ENCODE data around the gene SLC46A3.

SLC46A3 gene

DNA sequence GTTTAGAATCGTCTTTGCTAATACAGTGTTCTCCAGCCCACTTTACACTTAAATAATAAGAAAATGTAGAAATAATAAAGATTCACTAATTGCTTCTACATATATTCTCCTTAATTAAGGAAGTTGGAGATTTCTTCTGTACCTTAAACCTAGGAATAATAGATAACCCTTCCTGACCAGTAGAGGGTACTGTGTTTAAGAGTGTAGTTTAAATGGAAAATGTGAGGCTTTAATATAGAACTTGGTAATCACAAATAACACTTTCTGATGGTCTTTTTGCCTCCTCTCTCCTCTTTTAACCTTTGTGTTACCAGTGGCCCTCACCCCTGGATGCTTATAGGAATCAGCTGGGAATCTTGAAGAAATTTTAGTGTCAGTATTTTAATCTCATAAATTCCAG lies 39.1 kb downstream of the SLC46A3 start:
- no peak for DNase-seq (ENCODE audit: low spot score)

GRCh38 chr13:28678809-28679208 lies 40.0 kb downstream of the SLC46A3 start:
- DNase-seq (ENCODE audit: low spot score) = no peak

GRCh38 chr13:28671126-28671792 lies 47.5 kb downstream of the SLC46A3 start:
- DNase-seq (ENCODE audit: low spot score) = no peak

- no peak for DNase-seq (ENCODE audit: low spot score)
These were observed 51.8 kb downstream of the SLC46A3 start for GRCh38 chr13:28666897-28667488.

DNA sequence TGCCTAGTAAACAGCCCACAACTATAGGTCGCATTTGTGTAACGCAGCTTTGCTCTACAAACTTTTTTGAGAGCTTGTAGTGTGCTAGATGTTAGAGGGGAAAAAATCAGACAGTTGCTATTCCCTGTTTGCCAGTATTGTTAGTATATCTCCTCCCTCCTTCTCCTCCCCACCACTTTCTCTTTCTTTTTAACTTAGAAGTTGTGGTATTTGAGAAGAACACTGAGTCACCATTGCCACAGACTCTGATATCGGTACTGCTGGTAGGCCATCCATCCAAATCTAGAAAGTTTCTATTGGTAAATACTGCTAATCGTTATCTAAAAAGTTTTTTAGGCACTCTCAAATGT lies 59.2 kb downstream of the SLC46A3 start:
- no peak for DNase-seq (ENCODE audit: low spot score)

GRCh38 chr13:28658796-28659620 lies 59.8 kb downstream of the SLC46A3 start, which contains the start of gene POMP:
TSS of gene POMP (plus strand) at chr13:28659130. CDS start at chr13:28659185, 55 bp downstream.
- DNase-seq (ENCODE audit: low spot score) = peak; percentile 97

DNA sequence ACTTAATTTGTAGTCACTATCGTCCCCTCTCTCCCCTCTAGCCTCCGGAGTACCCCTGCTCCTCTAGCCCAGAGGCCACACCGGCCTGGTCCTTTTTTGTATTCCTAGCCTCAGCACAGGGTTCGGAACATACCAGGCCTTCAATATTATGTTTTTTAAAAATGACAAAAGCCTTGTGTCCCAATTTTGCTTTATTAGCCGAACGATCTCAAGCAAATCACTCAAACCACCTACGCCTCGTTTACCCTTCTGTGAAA lies 60.3 kb downstream of the SLC46A3 start:
- DNase-seq (ENCODE audit: low spot score) = peak; percentile 39

DNA sequence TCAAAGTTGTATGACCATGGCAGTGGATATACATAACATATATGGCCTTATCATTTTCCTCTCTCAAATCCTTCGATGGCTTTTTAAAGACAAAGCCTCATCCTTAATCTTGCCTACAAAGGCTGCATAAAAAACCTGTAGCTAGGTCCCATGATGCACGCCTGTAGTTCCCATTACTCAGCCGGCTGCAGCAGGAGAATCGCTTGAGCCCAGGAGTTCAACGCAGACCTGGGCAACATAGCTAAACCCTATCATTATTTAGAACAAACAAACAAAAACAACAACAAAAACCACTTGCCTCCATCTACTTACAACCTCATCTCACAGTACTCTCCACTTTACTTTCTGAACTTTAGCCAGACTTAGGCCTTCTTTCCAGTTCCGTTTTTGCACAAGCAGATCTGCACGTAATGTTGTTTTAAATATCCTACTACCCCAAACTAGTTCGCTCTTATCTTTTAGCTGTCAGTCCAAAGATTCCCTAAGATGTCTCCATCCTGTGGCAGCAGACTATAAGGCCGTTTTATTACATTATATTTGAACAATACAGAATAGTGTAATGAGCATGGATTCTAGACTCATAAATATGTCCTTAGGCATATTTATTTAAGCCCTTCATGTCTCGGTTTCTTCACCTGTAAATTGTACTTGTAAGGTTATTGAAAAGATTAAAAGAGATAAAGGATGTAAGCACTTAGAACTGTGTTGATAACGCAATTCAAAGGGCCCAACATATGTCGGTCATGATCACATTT lies 60.8 kb downstream of the SLC46A3 start:
- DNase-seq (ENCODE audit: low spot score) = no peak

GRCh38 chr13:28655561-28655960 lies 63.2 kb downstream of the SLC46A3 start:
- no peak for DNase-seq (ENCODE audit: low spot score)

DNA sequence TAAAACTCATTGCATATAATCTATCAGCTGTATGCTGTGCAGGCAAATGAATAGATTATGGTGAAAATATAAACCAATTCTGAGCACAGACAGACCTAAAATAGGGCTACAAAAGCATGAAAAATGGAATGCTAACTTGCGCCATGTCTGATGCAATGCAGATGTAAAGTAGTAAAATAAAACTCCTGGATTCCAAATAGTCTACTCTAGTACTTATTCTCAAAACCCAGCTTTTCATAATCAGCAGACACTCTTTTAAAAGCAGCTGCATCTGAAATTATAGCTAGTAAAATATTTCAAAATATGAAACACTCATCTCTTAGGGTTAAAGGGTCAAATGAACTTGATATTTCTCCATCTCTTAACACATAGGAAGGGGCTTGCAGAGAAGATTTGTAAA lies 64.5 kb downstream of the SLC46A3 start:
- DNase-seq (ENCODE audit: low spot score) = no peak

DNA sequence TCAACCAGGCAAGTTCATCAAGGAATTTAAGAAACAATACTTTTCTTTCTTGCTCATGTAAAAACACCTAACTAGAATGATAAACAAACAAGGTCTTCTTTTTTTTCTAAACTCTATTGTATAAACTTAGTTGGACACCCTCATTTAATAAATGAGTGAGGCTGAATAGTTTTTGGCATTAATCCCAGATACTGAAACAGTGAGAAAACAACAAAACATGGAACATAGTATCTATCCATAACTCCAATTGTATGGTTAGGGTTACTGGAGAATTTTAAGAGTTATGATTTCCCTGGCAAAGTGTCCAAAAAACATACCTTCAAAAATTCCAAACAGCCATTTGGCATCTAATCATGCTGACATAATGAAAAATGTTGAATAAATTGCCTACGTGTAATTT lies 65.7 kb downstream of the SLC46A3 start:
- DNase-seq (ENCODE audit: low spot score) = no peak

DNA sequence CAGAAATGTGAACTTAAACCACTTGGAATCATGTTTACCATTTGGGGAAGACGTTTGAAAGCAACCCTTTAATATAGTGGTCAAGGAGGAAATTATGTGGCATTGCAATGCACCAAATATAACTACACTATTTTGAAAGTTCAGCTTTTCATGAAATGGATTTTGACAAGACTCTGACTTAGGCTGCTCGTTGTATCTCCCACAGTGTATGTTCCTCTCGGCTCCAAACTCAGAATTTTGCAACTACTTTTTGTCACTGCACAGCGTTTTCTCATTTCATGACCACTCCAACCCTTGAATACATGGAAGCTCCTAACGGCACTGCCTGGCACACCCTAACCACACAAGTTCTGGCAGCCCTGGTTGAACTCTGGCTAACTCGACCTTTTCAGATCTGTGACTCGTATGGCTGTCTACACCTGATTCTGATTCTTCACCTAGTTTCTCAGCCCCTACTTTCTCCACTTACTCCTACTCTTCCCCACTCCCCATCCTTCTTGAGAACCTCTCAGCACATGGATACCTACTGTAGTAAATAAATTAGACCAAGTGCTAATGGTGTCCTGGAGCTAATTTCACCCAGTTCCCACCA lies 66.9 kb downstream of the SLC46A3 start:
- DNase-seq (ENCODE audit: low spot score) = no peak

- no peak for DNase-seq (ENCODE audit: low spot score)
These were observed 68.5 kb downstream of the SLC46A3 start for GRCh38 chr13:28650284-28650683.

Data from D341Med (cell line).